ENCODE data around the gene XAGE3.

XAGE3 gene

DNA sequence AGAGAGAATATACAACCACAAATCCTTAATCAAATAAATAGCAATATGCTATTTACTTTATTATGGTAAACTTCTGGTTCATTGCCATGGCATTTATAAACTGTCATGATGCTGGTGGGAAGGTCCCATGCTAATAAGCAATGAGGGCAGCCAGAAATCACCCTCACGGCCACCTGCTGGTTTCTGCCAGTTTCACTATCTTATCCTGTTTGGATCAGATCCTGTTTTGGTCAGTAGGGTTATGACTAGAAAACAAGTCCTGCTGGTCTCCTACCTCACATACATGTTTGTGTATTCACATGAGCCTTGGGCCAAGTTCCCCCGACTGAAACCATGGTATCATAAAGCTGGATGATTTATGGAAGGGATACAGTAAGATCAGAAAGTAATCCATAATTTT, 28.7 kb downstream of the XAGE3 start:
- DNase-seq (ENCODE audit: low spot score), result no peak

DNA sequence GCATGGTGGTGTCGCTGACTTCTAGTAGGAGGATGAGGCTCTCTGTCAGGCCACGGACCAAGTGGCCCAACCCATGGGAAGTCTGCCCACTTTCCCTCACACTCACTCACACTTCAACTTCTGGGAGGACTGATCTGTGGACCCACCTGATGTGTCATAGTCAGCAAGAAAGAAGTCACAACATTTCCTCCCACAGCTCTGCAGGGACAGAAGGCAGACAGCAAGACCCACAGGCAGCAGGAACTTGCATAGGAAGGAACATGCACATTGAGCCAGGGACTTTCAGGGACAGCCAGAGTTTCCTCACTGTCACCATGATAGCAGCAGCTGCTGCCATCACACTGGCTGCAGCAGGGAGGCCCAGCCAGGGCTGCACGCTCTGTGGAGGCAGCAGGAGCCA, 37.3 kb downstream of the XAGE3 start:
- DNase-seq (ENCODE audit: low spot score), result no peak

- DNase-seq (ENCODE audit: low spot score), result no peak
Observed at GRCh38 chrX:52824608-52825007, 43.3 kb downstream of the XAGE3 start.

- no peak for DNase-seq (ENCODE audit: low spot score)
Observed at GRCh38 chrX:52821079-52821760, 46.7 kb downstream of the XAGE3 start.

- no peak for DNase-seq (ENCODE audit: low spot score)
Observed at GRCh38 chrX:52819788-52820187, 48.1 kb downstream of the XAGE3 start.
